ENCODE data around the gene NRM. TPM values are rescaled to one million over a fixed set of nuclear protein-coding genes. Genes with fewer than 3 reads are reported as not detected.

Gene NRM
- total and polyA plus RNA-seq, 2 experiments from 2014 or later, result 7.2 to 21.0 TPM

DNA sequence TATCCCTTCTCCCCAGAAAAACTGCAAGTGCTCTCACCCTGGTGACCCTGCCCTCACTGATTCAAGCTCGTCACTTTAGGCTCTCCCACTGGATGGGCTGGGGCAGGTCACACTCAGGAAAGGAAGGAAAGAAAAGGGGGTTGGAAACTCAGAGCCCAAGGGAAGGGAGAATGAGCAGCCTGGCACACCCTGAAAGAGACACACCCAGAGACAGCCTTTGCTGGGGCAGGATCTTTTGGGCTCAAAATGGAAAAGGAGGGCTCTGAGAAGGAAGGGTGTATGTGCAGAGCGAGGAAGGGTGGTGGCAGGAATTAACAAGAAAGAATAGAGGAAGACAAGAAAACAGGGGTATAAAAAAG is 6.8 kb downstream of the NRM start:
- H3K27me3 ChIP-seq, result no peaks in the 10 kb centered on the region
- peak overlapping the region; percentile 93 for H3K4me2 ChIP-seq
- peaks cover 4% of the 10 kb centered on the region for H4K20me1 ChIP-seq (ENCODE audit: insufficient read depth, poor library complexity, severe bottlenecking)
- H3K27ac ChIP-seq, result peak overlapping the region; percentile 89
- H3K79me2 ChIP-seq, result peaks cover 68% of the 10 kb centered on the region
- peaks cover 46% of the 10 kb centered on the region for H3K4me1 ChIP-seq (ENCODE audit: insufficient read depth)
- H2AFZ ChIP-seq, result no peak overlapping the region
- 55% methylated on average over 2 of the region's 2 CpGs for WGBS (ENCODE audit: low lambda C conversion rate, missing lambda C conversion rate)
- no peaks in the 10 kb centered on the region for H3K9me2 ChIP-seq (replicated peaks; ENCODE audit: insufficient read depth)
- DNase-seq (ENCODE audit: low spot score), result no peak
- H3K4me3 ChIP-seq, result no peak overlapping the region
- no peak for TF ChIP-seq EZH2phosphoT487 (IDR thresholded peaks at IDR 0.05; ENCODE audit: low read depth, severe bottlenecking, unreplicated experiment)
- TF ChIP-seq, protein P1, sequence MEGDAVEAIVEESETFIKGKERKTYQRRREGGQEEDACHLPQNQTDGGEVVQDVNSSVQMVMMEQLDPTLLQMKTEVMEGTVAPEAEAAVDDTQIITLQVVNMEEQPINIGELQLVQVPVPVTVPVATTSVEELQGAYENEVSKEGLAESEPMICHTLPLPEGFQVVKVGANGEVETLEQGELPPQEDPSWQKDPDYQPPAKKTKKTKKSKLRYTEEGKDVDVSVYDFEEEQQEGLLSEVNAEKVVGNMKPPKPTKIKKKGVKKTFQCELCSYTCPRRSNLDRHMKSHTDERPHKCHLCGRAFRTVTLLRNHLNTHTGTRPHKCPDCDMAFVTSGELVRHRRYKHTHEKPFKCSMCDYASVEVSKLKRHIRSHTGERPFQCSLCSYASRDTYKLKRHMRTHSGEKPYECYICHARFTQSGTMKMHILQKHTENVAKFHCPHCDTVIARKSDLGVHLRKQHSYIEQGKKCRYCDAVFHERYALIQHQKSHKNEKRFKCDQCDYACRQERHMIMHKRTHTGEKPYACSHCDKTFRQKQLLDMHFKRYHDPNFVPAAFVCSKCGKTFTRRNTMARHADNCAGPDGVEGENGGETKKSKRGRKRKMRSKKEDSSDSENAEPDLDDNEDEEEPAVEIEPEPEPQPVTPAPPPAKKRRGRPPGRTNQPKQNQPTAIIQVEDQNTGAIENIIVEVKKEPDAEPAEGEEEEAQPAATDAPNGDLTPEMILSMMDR (IDR thresholded peaks at IDR 0.05; ENCODE audit: poor library complexity), result no peak
- TF ChIP-seq EZH2 (IDR thresholded peaks at IDR 0.05; ENCODE audit: borderline replicate concordance), result no peak
- no peaks in the 10 kb centered on the region for H3K9me3 ChIP-seq (ENCODE audit: low read depth)
- no peaks in the 10 kb centered on the region for H3K36me3 ChIP-seq (replicated peaks; ENCODE audit: insufficient read depth, low read depth)

DNA sequence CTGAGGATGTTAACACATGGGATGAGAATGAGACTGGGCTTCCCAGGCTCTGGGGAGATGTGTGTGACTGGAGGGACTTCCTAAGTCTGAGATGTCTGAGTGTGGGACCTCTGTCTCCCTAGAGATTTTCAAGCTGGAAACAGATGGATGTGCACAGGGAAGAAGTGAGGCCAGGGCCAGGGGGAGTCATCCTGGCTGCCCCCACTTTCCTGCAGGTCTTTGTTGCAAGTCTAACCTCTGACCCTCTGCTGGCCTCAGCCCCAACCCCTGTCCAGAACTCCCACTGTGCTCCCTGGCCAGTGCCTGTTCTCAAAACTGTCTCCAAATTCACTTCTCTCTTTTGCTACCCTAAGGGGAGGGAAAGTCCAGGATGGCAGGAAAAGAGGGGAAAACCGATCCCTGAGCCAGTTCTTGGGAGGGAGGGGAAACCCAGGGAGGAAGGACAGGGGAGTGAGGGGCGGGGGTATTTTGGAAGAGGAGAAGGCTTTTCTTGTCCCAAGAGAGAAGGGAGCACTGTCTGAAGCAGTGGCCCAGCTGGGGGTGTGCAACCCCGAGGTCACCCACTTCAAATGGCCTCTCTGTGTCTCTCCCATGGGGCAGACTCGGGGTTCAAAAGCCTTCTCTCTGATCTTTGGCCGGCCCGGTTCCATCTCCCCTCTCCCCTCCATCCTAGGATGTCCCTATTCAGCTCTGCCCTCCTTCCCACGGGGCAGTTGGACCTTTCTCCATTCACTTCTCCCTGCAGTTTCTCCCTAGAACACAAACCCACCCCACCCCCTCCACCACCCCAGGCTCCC is 7.4 kb downstream of the NRM start:
- H3K79me2 ChIP-seq, result peaks cover 66% of the 10 kb centered on the region

DNA sequence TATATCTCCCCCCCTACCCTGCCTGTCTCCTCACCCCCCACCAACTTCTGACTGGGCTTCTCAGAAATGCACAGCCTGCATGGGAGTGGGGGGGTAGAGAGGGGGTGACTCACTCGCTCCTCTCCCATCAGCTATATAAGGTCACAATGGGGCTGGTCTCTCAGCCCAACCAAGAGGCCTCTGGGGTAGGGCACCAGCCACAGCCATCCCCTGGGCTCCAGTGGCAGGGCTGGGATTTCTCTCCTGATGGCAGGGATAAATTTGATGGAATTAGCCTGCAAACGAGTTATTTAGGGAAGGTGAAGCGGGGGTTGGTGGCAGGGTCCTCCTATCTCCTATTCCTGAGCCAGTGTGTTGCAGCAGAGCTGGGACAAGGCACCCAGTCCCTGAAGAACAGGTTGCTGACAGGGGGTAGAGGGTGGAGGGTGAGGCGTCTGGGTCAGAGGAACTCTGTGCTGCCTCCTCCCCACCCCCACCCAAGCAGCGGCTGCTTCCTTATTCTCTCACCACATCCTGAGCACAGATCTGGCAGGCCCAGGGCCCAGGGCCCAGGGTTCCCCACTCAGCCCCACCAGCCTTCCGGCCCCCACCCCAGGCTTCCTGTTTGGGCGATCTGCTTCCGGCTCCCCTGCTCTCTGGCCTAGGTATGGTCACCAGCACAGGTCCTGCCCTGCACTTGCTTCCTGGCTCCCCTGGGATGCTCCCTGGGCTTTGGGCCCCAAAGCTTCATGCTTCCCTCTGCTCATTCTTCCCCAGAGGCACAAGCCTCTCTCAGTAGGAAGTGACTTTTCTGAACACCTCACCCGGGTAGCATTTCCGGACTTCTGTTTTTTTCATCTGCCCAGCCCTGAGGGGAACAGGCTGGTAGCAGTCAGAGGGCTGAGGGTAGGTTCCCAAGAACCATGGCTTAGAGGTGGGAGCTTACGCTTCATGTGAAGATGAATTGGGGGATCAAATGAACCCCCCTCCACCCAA is 8.4 kb downstream of the NRM start:
- Histone ChIP-seq H4K20me1 (ENCODE audit: insufficient read depth, poor library complexity, severe bottlenecking) (peaks cover 4% of the 10 kb centered on the region), H3K9me2 (replicated peaks; ENCODE audit: insufficient read depth) (no peaks in the 10 kb centered on the region), H2AFZ (no peak overlapping the region), H3K27me3 (no peaks in the 10 kb centered on the region), H3K4me1 (ENCODE audit: insufficient read depth) (peaks cover 38% of the 10 kb centered on the region), H3K27ac (peak overlapping the region; percentile 89), H3K36me3 (replicated peaks; ENCODE audit: insufficient read depth, low read depth) (no peaks in the 10 kb centered on the region), H3K9me3 (ENCODE audit: low read depth) (no peaks in the 10 kb centered on the region), H3K4me3 (no peak overlapping the region), H3K4me2 (peak overlapping the region; percentile 93), H3K79me2 (peaks cover 58% of the 10 kb centered on the region)
- DNase-seq (ENCODE audit: low spot score), result peak; percentile 76
- WGBS (ENCODE audit: low lambda C conversion rate, missing lambda C conversion rate), result 42% methylated on average over 11 of the region's 11 CpGs
- TF ChIP-seq, protein P1 (IDR thresholded peaks at IDR 0.05; ENCODE audit: poor library complexity), result no peak

More for the DNA sequence above, 7.4 kb downstream of the NRM start:
- H3K36me3 ChIP-seq (replicated peaks; ENCODE audit: insufficient read depth, low read depth), result no peaks in the 10 kb centered on the region
- H3K27me3 ChIP-seq, result no peaks in the 10 kb centered on the region
- H3K9me3 ChIP-seq (ENCODE audit: low read depth), result no peaks in the 10 kb centered on the region
- H3K27ac ChIP-seq, result peak overlapping the region; percentile 89
- H3K4me2 ChIP-seq, result peak overlapping the region; percentile 93
- no peak overlapping the region for H2AFZ ChIP-seq
- TF ChIP-seq, protein P1 (IDR thresholded peaks at IDR 0.05; ENCODE audit: poor library complexity), result no peak
- TF ChIP-seq EZH2phosphoT487 (IDR thresholded peaks at IDR 0.05; ENCODE audit: low read depth, severe bottlenecking, unreplicated experiment) (no peak), EZH2 (IDR thresholded peaks at IDR 0.05; ENCODE audit: borderline replicate concordance) (no peak)
- peaks cover 4% of the 10 kb centered on the region for H4K20me1 ChIP-seq (ENCODE audit: insufficient read depth, poor library complexity, severe bottlenecking)
- H3K9me2 ChIP-seq (replicated peaks; ENCODE audit: insufficient read depth), result no peaks in the 10 kb centered on the region
- no peak for DNase-seq (ENCODE audit: low spot score)
- WGBS (ENCODE audit: low lambda C conversion rate, missing lambda C conversion rate), result 70% methylated on average over 5 of the region's 7 CpGs
- no peak overlapping the region for H3K4me3 ChIP-seq
- H3K4me1 ChIP-seq (ENCODE audit: insufficient read depth), result peaks cover 46% of the 10 kb centered on the region

Measured in hepatocyte (in vitro differentiated cells).